ENCODE measurements around the gene SORBS2.

- TF ChIP-seq JUN (IDR thresholded peaks at IDR 0.05) (no peak), POLR2A (IDR thresholded peaks at IDR 0.05; ENCODE audit: low read length) (no peak), RAD21 (conservative IDR thresholded peaks at IDR 0.05 in 1 of 2, IDR thresholded peaks at IDR 0.05 in 1 of 2) (no peak), RNF2 (IDR thresholded peaks at IDR 0.05; ENCODE audit: borderline replicate concordance, low read depth) (no peak), PBX3 (IDR thresholded peaks at IDR 0.05) (no peak), CBX8 (IDR thresholded peaks at IDR 0.05) (no peak), ATOH8 (CRISPR knock-in tag; IDR thresholded peaks at IDR 0.05; ENCODE audit: low read depth) (no peak), MAFK (IDR thresholded peaks at IDR 0.05; ENCODE audit: partially characterized antibody) (no peak), MYC (IDR thresholded peaks at IDR 0.05; ENCODE audit: borderline replicate concordance, low read length) (no peak)
- TF ChIP-seq, protein P1, sequence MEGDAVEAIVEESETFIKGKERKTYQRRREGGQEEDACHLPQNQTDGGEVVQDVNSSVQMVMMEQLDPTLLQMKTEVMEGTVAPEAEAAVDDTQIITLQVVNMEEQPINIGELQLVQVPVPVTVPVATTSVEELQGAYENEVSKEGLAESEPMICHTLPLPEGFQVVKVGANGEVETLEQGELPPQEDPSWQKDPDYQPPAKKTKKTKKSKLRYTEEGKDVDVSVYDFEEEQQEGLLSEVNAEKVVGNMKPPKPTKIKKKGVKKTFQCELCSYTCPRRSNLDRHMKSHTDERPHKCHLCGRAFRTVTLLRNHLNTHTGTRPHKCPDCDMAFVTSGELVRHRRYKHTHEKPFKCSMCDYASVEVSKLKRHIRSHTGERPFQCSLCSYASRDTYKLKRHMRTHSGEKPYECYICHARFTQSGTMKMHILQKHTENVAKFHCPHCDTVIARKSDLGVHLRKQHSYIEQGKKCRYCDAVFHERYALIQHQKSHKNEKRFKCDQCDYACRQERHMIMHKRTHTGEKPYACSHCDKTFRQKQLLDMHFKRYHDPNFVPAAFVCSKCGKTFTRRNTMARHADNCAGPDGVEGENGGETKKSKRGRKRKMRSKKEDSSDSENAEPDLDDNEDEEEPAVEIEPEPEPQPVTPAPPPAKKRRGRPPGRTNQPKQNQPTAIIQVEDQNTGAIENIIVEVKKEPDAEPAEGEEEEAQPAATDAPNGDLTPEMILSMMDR (IDR thresholded peaks at IDR 0.05), result no peak
- TF ChIP-seq, protein P2, sequence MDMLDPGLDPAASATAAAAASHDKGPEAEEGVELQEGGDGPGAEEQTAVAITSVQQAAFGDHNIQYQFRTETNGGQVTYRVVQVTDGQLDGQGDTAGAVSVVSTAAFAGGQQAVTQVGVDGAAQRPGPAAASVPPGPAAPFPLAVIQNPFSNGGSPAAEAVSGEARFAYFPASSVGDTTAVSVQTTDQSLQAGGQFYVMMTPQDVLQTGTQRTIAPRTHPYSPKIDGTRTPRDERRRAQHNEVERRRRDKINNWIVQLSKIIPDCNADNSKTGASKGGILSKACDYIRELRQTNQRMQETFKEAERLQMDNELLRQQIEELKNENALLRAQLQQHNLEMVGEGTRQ (IDR thresholded peaks at IDR 0.05), result no peak
- TF ChIP-seq, protein P3, sequence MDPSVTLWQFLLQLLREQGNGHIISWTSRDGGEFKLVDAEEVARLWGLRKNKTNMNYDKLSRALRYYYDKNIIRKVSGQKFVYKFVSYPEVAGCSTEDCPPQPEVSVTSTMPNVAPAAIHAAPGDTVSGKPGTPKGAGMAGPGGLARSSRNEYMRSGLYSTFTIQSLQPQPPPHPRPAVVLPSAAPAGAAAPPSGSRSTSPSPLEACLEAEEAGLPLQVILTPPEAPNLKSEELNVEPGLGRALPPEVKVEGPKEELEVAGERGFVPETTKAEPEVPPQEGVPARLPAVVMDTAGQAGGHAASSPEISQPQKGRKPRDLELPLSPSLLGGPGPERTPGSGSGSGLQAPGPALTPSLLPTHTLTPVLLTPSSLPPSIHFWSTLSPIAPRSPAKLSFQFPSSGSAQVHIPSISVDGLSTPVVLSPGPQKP (IDR thresholded peaks at IDR 0.05; ENCODE audit: low read depth, low read length), result no peak
- TF ChIP-seq, protein P4, sequence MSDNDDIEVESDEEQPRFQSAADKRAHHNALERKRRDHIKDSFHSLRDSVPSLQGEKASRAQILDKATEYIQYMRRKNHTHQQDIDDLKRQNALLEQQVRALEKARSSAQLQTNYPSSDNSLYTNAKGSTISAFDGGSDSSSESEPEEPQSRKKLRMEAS (IDR thresholded peaks at IDR 0.05), result no peak
These were observed 81.0 kb downstream of the SORBS2 start for GRCh38 chr4:185730849-185731608.
